ENCODE data around the gene SPEM1.

GRCh38 chr17:7468804-7469389 lies 48.8 kb downstream of the SPEM1 start:
- TF ChIP-seq CTCF (conservative IDR thresholded peaks at IDR 0.05) (no peak), EZH2 (IDR thresholded peaks at IDR 0.05; ENCODE audit: low read depth) (no peak)

Measured in PC-9 (cell line).